Sigmoid colon (tissue), 7 donors: ENCODE measurements around the gene CLSTN2. TPM values are rescaled to one million over a fixed set of nuclear protein-coding genes. Genes with fewer than 3 reads are reported as not detected.

Experiments
- DNase-seq: peaks from one replicate; pipeline ENCODE4 v3.0.0-alpha.2; 2019
- H3K27ac ChIP-seq, 4 donors: fragments of 200-600 bp; sonication (generic); one replicate each; pipeline ENCODE4 v1.5.1; 2016 to 2019; ENCODE audit warnings: mild to moderate bottlenecking in 1 of 4
- H3K27me3 ChIP-seq, 3 donors: fragments of 200-600 bp; sonication (generic); one replicate each; pipeline ENCODE4 v1.5.1; 2019; ENCODE audit warnings: mild to moderate bottlenecking in 1 of 3
- H3K36me3 ChIP-seq, 4 donors: fragments of 200-600 bp; sonication (generic); one replicate each; pipeline ENCODE4 v1.5.1; 2016 to 2019
- H3K4me1 ChIP-seq, 4 donors: fragments of 200-600 bp; sonication (generic); one replicate each; pipeline ENCODE4 v1.5.1; 2017 to 2019
- H3K4me3 ChIP-seq, 4 donors: fragments of 200-600 bp; sonication (generic); one replicate each; pipeline ENCODE4 v1.5.1; 2017 to 2019; ENCODE audit warnings: mild to moderate bottlenecking in 2 of 4, moderate library complexity in 1 of 4
- H3K9me3 ChIP-seq, 4 donors: fragments of 200-600 bp in 3 of 4; sonication (generic) in 3 of 4; one replicate each; pipeline versions ENCODE4 v1.5.1 to v1.6.1; 2013 to 2019
- EP300 ChIP-seq, 4 donors: sonication (generic); formaldehyde crosslinking; IDR thresholded peaks; one replicate each; pipeline ENCODE4 v1.6.1; 2017; ENCODE audit warnings: antibody characterized with exemption in 4 of 4
- POLR2A ChIP-seq, 2 donors: fragments of 450-650 bp; IDR thresholded peaks; one replicate each; pipeline ENCODE4 v1.6.1; 2016; ENCODE audit warnings: antibody characterized with exemption in 2 of 2, mild to moderate bottlenecking in 2 of 2, moderate library complexity in 2 of 2
- POLR2AphosphoS5 ChIP-seq, 4 donors: sonication (generic); formaldehyde crosslinking; IDR thresholded peaks; one replicate each; pipeline ENCODE4 v1.6.1; 2017; ENCODE audit warnings: antibody characterized with exemption in 4 of 4
- WGBS, 2 donors: extraction: QIAGEN DNeasy Blood & Tissue Kit; methylation state at CpG; one replicate each; pipeline ENCODE4 v1.1.7; 2013; 5-methylcytosine and 5-hydroxymethylcytosine counted together
- intact Hi-C: fragments of 100-400 bp; cut with DNase I; formaldehyde crosslinking; loops from one replicate; pipeline ENCODE4 v1.15.1; 2023
- polyA plus RNA-seq, 3 donors: library from polyadenylated mRNA; stranded (reverse); fragments of 200-250 nt; gene quantifications; one replicate each; pipeline ENCODE4 v1.2.3, GENCODE V29; 2013
- total RNA-seq, 4 donors: library from RNA; depleted of rRNA; stranded (reverse); fragments of >200 nt; gene quantifications; one replicate each; pipeline ENCODE4 v1.1.0, GENCODE V29; 2016
- TF ChIP-seq, protein P1 (sequence below), 4 experiments: fragments of 450-650 bp in 3 of 4; fragments of 200-600 bp in 1 of 4; IDR thresholded peaks; one replicate each; pipeline ENCODE4 v1.5.1; 2016 to 2019; ENCODE audit warnings: antibody characterized with exemption in 4 of 4, mild to moderate bottlenecking in 3 of 4, moderate library complexity in 2 of 4
- donor health status: healthy with polysubstance abuse.
- donor health status: Bipolar disorder and iron deficiency.
- donor health status: healthy.

Gene CLSTN2
- total and polyA plus RNA-seq, 7 donors = 0.23 to 8.3 (median 2.7) TPM

- no peak for TF ChIP-seq POLR2AphosphoS5 (IDR thresholded peaks at IDR 0.05)
- TF ChIP-seq EP300 (IDR thresholded peaks at IDR 0.05) = no peak
- no peak for TF ChIP-seq POLR2A (IDR thresholded peaks at IDR 0.05)
- TF ChIP-seq, protein P1, sequence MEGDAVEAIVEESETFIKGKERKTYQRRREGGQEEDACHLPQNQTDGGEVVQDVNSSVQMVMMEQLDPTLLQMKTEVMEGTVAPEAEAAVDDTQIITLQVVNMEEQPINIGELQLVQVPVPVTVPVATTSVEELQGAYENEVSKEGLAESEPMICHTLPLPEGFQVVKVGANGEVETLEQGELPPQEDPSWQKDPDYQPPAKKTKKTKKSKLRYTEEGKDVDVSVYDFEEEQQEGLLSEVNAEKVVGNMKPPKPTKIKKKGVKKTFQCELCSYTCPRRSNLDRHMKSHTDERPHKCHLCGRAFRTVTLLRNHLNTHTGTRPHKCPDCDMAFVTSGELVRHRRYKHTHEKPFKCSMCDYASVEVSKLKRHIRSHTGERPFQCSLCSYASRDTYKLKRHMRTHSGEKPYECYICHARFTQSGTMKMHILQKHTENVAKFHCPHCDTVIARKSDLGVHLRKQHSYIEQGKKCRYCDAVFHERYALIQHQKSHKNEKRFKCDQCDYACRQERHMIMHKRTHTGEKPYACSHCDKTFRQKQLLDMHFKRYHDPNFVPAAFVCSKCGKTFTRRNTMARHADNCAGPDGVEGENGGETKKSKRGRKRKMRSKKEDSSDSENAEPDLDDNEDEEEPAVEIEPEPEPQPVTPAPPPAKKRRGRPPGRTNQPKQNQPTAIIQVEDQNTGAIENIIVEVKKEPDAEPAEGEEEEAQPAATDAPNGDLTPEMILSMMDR (IDR thresholded peaks at IDR 0.05) = no peak
- intact Hi-C loops = no loop called here
- Histone ChIP-seq H3K9me3 (no peaks in the 10 kb centered on the region), H3K27ac (no peak overlapping the region), H3K27me3 (no peaks in the 10 kb centered on the region), H3K4me1 (no peaks in the 10 kb centered on the region), H3K36me3 (no peaks in the 10 kb centered on the region), H3K4me3 (no peak overlapping the region)
- no peak for DNase-seq
- WGBS, 2 donors = 91 to 92% methylated on average over 1 of the region's 1 CpG
These were observed 558.3 kb downstream of the CLSTN2 start for GRCh38 chr3:140493271-140493670.

DNA sequence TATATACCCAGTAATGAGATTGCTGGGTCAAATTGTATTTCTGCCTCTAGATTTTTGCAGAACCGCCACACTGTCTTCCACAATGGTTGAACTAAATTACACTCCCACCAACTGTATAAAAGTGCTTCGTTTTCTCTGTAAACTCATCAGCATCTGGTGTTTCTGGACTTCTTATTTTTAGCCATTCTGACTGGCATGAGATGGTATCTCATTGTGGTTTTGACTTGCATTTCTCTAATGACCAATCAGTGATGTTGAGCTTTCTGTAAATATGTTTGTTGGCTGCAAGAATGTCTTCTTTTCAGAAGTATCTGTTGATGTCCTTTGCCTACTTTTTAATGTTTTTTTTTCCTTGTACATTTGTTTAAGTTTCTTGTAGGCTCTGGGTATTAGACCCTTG is 560.0 kb downstream of the CLSTN2 start:
- Histone ChIP-seq H3K9me3 (no peaks in the 10 kb centered on the region), H3K27ac (no peak overlapping the region), H3K4me1 (no peaks in the 10 kb centered on the region), H3K36me3 (no peaks in the 10 kb centered on the region), H3K4me3 (no peak overlapping the region), H3K27me3 (no peaks in the 10 kb centered on the region)
- intact Hi-C loops = no loop called here
- no peak for DNase-seq
- whole genome bisulfite sequencing, 2 donors = 77 to 81% methylated on average over 2 of the region's 2 CpGs
- no peak for TF ChIP-seq POLR2A (IDR thresholded peaks at IDR 0.05)
- TF ChIP-seq, protein P1 (IDR thresholded peaks at IDR 0.05) = no peak
- no peak for TF ChIP-seq EP300 (IDR thresholded peaks at IDR 0.05)
- no peak for TF ChIP-seq POLR2AphosphoS5 (IDR thresholded peaks at IDR 0.05)

GRCh38 chr3:140497331-140497730 is 562.3 kb downstream of the CLSTN2 start:
- intact Hi-C loops = no loop called here
- TF ChIP-seq EP300 (IDR thresholded peaks at IDR 0.05) (no peak), POLR2A (IDR thresholded peaks at IDR 0.05) (no peak), POLR2AphosphoS5 (IDR thresholded peaks at IDR 0.05) (no peak)
- TF ChIP-seq, protein P1 (IDR thresholded peaks at IDR 0.05) = no peak
- no peaks in the 10 kb centered on the region for H3K36me3 ChIP-seq
- H3K4me3 ChIP-seq = no peak overlapping the region
- no peaks in the 10 kb centered on the region for H3K4me1 ChIP-seq
- H3K27me3 ChIP-seq = no peaks in the 10 kb centered on the region
- no peak overlapping the region for H3K27ac ChIP-seq
- WGBS, 2 donors = 95% methylated on average over 11 of the region's 11 CpGs
- no peak for DNase-seq
- H3K9me3 ChIP-seq = no peaks in the 10 kb centered on the region

DNA sequence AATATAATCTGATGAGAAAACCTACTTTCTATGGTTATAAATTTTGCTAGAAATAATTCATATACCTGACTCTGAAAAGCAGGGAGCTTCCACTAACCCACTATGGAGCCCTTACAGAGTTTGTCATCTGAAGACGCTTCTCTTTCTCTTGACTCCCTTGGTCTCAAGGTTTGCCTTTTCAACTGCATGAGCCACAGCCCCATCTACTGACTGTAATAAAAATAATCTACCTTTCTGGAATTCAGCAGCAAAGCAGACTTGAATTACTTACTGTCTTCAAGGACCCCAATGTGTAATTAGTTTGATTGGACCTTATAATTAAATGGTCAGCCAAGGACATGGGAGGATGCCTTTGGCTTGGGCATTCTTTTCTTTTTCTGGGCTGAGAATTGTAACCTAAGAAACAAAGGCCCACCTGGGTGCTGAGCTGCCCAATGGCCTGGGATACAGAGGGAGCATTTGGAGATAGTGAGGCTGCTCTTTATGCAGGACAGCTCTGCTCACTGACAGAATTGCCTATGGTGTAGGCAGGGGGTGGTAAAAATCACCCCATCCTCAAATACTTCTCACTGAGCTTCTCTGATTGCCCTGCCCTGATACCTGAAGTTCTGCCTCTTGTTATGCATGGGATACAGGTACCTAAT is 564.3 kb downstream of the CLSTN2 start:
- H3K27me3 ChIP-seq = no peaks in the 10 kb centered on the region

More for the DNA sequence above, 564.3 kb downstream of the CLSTN2 start:
- intact Hi-C loops = no loop called here
- WGBS, 2 donors = 24 to 35% methylated on average over 1 of the region's 1 CpG
- Histone ChIP-seq H3K36me3 (no peaks in the 10 kb centered on the region), H3K9me3 (no peaks in the 10 kb centered on the region), H3K4me1 (no peaks in the 10 kb centered on the region), H3K4me3 (no peak overlapping the region), H3K27ac (no peak overlapping the region)
- DNase-seq = no peak
- TF ChIP-seq, protein P1 (IDR thresholded peaks at IDR 0.05) = peak in 1 of 4 experiments; percentile 17
- no peak for TF ChIP-seq POLR2AphosphoS5 (IDR thresholded peaks at IDR 0.05)
